ENCODE data around the gene FRZB. TPM values are rescaled to one million over a fixed set of nuclear protein-coding genes. Genes with fewer than 3 reads are reported as not detected.
A peak's percentile ranks its signal among the peaks of the same experiment; 100 is the strongest.
"Not testable (repeated sequence)": the region's sequence is repeated elsewhere in the genome, so short reads cannot be mapped to it uniquely, and the experiment has no call there.

FRZB gene, protein sequence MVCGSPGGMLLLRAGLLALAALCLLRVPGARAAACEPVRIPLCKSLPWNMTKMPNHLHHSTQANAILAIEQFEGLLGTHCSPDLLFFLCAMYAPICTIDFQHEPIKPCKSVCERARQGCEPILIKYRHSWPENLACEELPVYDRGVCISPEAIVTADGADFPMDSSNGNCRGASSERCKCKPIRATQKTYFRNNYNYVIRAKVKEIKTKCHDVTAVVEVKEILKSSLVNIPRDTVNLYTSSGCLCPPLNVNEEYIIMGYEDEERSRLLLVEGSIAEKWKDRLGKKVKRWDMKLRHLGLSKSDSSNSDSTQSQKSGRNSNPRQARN
- polyA plus RNA-seq (ENCODE audit: insufficient read depth in 1 of 5, insufficient read length in 5 of 5, low replicate concordance in 1 of 5), result 1 to 10 TPM; 2.3 to 4.0 (median 2.6) TPM
- long read RNA-seq, donor 1, partial matches to known transcripts, result 0 of 1 reads
- long read RNA-seq, donor 1, other reads (novel, unspliced or antisense), result 0 of 1 reads
- long read RNA-seq, donor 2, partial matches to known transcripts, result 0 of 2 reads
- long read RNA-seq, donor 2, other reads (novel, unspliced or antisense), result 0 of 2 reads
- long read RNA-seq, donor 3, partial matches to known transcripts, result 0 of 3 reads
- long read RNA-seq, donor 3, other reads (novel, unspliced or antisense), result 0 of 3 reads
- long read RNA-seq, donor 4, result 0 reads
- long read RNA-seq, donor 5, partial matches to known transcripts, result 0 of 2 reads
- long read RNA-seq, donor 5, other reads (novel, unspliced or antisense), result 0 of 2 reads
- long read RNA-seq, donor 6, transcript FRZB-201 (6 exons, 3,162 nt), result major isoform, 6 of 6 reads
- long read RNA-seq, donor 6, partial matches to known transcripts, result 0 of 6 reads
- long read RNA-seq, donor 6, other reads (novel, unspliced or antisense), result 0 of 6 reads
- long read RNA-seq, donor 7, partial matches to known transcripts, result 0 of 1 reads
- long read RNA-seq, donor 7, other reads (novel, unspliced or antisense), result 0 of 1 reads
- long read RNA-seq, donor 8, partial matches to known transcripts, result 0 of 3 reads
- long read RNA-seq, donor 8, other reads (novel, unspliced or antisense), result 0 of 3 reads

DNA sequence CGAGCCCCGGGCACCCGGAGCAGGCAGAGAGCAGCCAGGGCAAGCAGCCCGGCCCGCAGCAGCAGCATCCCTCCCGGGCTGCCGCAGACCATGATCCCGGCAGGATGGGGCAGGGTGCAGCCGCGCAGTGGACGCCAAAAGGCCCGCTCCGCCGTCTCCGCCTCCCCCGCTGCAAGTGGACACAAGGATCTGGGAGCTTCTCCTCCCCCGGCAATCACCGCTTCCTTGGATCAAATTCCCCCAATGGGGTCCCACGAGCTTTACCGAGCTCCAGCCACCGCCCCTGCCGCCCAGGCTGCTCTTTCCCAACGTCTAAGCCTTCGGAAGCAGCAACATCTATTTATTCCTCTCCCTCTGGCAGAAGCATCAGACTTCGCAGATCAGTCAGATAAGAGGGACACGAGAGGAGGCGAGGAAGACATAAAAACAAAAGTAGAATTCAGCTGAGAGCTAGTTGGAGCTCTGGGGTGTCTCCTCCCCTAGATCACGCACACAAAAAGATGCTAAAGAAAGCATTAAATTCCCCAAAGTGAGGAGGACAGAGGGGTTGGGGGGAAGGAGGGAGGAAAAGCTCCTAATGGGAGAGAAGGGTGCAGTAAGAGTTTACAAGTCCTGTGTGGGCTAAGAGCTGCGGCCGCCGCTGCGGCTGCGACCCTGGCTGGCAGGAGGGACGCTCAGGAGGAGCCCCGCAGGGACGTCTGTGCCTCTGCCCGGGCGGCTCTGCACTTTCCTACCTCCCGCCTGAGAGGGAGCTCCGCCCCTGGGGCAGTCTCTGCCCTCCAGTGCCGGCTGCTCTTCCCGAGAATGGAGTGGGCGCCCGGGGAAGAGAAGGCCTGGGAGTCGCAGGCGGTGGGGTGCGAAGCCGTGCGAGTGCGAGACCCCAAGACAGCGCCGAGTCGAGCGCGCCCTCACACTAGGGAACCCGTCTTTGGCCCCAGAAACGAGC, at the start of gene FRZB:
Gene FRZB (minus strand): TSS at position 177 of the 946 bp plus-strand sequence. CDS start 85 bp downstream, at position 92.
- peak; percentile 63 to 75 for DNase-seq

GRCh38 chr2:182915369-182916326, 49.2 kb upstream of the FRZB start:
- DNase-seq, result no peak

- no peak for DNase-seq
Measured at GRCh38 chr2:182914852-182915251, 48.4 kb upstream of the FRZB start.

DNA sequence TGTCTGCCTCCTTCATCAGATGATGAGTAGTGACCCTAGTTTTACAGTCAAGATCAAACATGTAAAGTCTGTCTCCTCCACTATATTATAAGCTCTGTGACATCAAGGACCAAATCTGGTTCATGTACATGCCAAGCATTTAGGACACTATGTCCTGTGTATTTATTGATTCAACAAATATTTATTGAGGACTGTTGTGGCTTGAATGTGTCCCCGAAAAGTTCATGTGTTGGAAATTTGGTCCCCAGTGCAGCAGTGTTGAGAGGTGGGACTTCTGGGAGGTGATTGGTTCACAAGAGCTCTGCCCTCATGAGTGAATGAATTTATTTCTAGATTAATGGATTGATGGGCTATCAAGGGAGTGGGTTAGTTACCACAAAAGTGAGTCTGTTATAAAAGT, 46.6 kb upstream of the FRZB start:
- no peak for DNase-seq

- no peak for DNase-seq
Measured at GRCh38 chr2:182912518-182912915, 46.1 kb upstream of the FRZB start.

DNA sequence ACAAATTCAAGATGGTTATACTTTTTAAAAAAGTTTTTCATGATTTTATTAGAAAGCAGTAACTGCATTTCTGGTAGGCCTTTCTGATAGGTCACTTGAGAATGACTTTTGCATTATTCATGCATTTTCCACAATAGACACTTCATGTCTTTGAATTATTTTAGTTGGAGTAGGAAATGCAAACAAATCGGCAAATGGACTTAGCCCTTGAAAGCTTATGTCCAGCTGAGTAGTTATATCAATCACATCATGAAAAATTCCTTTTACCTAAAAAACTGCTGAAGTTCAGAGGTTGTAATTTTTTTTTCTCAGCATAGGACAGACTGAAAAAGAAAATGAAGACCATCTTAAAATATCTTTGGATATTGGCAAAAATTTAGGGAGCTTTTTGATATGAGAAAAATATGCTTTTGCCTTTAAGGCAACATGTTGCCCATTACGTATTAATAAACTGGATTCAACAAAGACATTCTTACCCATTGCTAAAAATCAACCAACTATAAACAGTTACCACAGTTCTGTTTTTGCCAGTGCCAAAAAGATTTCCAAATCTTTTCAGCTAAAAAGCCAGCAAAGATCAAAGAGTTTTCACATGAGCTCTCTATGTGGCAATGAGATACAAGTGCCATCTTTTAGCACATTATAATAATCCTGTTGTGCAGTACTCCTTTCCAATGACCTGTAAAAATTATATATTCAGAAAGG, 45.5 kb upstream of the FRZB start:
- DNase-seq, result no peak

- no peak for DNase-seq
Measured at GRCh38 chr2:182910965-182911364, 44.5 kb upstream of the FRZB start.

- no peak for DNase-seq
Measured at GRCh38 chr2:182907081-182907830, 40.8 kb upstream of the FRZB start.

GRCh38 chr2:182906454-182906853, 40.0 kb upstream of the FRZB start:
- DNase-seq, result no peak

DNA sequence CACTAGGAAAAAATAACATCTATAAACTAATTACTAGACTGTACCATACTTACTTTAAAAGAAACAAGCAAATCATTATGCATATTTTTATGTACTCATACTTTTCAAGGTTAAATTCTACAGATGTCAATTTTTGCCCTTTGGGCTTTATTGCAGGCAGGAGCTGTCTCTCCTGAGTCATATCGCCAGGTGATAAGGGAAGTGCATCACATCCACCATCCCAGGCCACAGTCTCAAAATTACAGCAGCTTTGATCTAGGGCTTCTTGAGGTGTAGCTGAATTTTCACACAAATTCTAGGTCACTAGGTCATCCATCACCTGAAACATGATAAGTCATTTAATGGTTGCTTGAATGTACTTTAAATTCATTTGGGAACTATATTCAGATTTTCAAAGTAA, 38.4 kb upstream of the FRZB start:
- DNase-seq, result no peak

DNA sequence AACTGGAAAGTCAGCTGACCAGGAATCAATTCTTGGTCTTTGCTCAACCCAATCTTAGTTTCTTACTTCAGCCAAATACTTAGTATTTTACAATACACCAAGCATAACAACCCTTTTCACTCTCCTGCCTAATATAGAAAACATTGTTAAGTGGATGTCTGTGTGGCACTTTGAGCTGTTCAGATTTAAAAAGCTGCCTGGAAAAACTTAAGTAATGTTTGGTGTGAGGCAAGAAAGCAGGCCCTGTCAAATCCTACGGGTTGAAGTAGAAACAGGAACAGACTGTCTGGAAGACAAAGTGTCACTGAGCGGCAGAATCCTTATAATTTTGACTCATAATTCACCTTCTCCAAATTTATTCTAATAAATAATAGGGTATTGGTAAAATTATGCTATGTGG, 37.1 kb upstream of the FRZB start:
- DNase-seq, result no peak

DNA sequence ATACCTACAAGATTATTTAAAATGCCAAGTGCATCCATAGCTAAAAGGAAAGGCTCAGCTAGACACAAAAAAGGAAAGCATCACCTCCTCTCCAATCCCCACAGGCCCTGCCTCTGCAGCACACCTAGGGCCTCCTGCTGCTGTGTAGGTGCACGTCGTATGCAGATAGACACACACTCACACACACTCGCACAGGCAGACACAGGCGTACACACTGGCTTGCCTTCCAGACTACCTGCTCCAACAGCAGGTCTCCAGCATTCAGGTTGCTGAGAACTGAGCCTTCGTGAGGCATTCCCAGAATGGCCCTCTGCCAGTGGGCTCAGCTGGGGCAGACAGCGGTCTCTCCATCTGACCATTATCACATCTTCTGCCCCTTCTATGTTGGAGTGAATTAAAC, 35.3 kb upstream of the FRZB start:
- no peak for DNase-seq

DNA sequence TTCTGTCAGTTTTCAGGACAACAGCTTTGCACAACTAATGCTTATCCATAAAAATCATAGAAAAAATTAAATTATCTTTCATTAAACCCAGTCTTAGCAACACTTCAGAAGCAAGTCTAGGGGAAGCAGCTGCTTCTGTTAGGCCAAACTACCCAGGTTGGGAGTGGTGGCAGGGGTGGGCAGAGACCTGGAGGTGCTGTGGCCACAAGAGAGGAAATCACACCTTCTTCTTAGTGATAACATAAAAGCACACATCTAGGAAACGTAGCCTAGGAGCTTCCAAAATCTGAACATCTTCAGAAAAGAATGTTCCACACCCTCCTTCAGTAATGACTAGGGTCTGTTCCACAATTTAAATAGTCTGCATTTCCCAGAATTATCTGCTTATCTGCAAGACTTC, 32.3 kb upstream of the FRZB start:
- no peak for DNase-seq

- no peak for DNase-seq
Measured at GRCh38 chr2:182897137-182897536, 30.7 kb upstream of the FRZB start.

DNA sequence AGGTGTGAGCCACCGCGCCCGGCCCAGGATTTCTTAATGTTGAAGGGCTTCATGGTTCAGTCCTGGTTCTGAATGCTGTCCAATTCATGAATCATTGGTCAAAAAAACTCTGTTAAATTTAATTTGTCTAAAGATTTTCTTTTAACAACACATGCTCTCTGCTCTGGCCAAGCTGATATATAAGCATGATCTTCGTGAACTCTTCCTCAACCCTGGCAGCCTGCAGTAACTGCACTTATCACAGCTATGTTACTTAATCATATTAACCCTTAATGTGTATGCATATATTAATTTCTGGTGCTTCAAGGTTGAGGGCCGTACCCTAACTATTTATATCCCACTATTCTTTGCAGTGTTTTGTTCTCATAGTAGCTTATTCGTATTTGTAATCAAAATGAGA, 29.4 kb upstream of the FRZB start:
- no peak for DNase-seq

DNA sequence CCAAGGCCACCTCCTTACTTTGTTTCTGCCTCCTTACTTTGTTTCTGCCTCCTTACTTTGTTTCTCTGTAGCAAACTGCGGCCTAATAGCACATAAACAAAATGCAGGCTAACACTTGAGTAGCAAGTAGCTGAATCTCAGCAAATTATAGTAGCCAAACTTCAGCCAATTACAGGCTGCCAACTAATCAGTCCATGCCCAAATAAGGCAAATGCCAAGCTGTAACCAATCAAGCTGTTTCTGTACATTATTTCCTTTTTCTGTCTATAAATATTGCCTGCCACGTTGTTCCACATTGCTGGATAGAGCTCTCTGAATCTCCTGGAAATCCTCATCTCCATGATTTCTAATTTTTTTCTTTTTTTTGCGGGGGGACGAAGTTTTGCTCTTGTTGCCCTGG, 28.7 kb upstream of the FRZB start:
- DNase-seq, result no peak

GRCh38 chr2:182894174-182894573, 27.7 kb upstream of the FRZB start:
- DNase-seq, result no peak

GRCh38 chr2:182893666-182894065, 27.2 kb upstream of the FRZB start:
- DNase-seq, result no peak

- not testable (repeated sequence) for DNase-seq
Measured at GRCh38 chr2:182893035-182893434, 26.6 kb upstream of the FRZB start.
